ENCODE results near the gene CLIP1.
A peak's percentile ranks its signal among the peaks of the same experiment; 100 is the strongest.
"Not testable (repeated sequence)": the region's sequence is repeated elsewhere in the genome, so short reads cannot be mapped to it uniquely, and the experiment has no call there.

CLIP1 gene

GRCh38 chr12:122394626-122395194 is 27.8 kb downstream of the CLIP1 start:
- DNase-seq = no peak

DNA sequence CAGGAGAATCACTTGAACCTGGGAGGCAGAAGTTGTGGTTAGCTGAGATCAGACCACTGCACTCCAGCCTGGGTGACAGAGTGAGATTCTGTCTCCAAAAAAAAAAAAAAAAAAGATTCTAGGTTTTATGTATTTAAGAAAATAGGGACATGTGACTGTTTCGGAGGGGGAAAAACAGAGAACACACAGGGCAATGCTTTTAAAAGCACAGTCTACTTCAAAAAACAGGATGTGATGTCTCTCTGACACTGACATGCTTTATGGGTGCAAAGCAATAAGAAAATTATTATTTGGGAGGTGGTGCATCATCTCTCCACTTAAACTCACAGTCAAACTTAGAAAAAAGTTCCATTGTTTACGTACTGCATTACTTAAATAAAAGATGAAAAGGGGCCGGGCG is 28.7 kb downstream of the CLIP1 start:
- DNase-seq = no peak

DNA sequence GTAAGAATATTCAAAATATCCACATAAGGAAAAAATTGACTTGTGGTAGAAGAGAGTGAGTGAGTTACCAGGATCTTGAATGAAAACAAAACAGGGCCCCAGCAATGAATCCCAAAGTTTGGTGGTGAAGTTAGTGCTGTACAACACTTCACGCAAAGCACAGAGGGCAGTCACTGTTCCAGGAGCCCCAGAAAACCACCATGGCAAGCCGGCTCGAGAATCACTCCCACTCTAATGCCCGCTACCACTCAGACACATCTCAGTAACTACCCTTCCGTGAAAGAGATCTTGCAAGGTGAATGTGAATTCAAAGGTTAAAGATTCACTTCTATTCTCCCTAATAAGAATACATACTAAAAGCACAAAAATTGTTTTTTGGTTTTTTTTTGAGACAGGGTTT is 30.1 kb downstream of the CLIP1 start:
- no peak for DNase-seq

GRCh38 chr12:122389677-122390076 is 32.8 kb downstream of the CLIP1 start:
- no peak for DNase-seq

DNA sequence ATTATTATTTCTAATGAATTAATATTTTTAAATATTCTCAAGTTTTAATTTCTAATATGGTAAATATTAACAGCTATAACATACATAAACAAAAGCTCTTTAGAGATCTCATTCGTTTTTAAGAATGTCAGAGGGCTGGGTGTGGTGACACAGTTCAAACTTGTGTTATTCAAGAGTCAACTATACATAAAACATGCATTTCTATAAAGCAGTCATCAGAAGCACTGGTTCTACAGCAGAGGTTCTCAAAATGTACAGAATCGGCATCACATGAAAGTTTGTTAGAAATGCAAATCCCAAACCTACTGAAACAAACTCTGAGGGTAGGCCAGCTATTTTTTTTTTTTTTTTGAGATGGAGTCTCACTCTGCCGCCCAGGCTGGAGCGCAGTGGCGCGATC is 34.6 kb downstream of the CLIP1 start:
- DNase-seq = no peak

- DNase-seq = no peak
Observed at GRCh38 chr12:122385171-122386016, 37.1 kb downstream of the CLIP1 start.

- no peak for DNase-seq
Observed at GRCh38 chr12:122382919-122383350, 39.5 kb downstream of the CLIP1 start.

- no peak for DNase-seq
Observed at GRCh38 chr12:122381021-122381420, 41.4 kb downstream of the CLIP1 start.

DNA sequence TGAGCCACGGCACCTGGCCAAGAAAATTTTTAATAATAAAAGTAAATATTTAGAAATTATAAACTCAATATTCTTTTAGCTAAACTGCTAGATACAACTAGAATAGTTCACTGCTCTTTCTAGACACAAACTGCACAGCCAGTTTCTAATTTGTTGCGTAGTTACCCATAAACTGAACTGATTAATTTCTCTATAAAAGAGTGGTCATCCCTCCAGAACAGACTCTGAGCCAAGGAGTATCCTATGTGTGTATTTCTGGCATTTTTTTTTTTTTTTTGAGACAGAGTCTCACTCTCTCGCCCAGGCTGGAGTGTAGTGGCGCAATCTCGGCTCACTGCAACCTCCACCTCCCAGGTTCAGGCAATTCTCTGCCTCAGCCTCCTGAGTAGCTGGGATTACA is 45.7 kb downstream of the CLIP1 start:
- not testable (repeated sequence) for DNase-seq

- DNase-seq = no peak
Observed at GRCh38 chr12:122374707-122375106, 47.8 kb downstream of the CLIP1 start.

DNA sequence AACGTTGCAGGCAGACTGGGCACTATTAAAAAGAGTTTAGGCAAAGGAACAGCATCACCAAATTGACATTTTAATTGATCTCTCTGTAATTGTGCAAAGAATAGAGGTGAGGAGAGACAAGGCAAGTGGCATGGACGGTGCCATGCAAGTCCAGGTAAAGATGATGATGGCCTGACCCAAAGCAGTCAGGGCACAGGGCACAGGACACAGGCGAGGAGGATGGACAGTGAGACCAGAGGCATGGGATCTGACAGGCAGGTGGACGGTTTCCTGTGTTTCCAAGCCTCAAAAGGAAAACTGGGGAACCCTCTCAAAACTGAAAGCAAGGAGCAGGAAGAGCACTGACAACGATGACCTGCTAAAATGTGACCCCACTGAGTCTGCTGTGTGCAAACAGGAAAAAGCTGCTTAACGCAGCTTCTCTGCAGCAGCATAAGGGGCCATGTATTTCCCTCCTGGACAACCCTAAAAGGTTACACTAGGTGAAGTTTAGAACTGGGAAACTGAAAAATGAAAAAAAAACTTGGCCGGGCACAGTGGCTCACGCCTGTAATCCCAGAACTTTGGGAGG is 50.9 kb downstream of the CLIP1 start:
- DNase-seq = no peak

- DNase-seq = no peak
Observed at GRCh38 chr12:122368361-122369073, 54.0 kb downstream of the CLIP1 start.

DNA sequence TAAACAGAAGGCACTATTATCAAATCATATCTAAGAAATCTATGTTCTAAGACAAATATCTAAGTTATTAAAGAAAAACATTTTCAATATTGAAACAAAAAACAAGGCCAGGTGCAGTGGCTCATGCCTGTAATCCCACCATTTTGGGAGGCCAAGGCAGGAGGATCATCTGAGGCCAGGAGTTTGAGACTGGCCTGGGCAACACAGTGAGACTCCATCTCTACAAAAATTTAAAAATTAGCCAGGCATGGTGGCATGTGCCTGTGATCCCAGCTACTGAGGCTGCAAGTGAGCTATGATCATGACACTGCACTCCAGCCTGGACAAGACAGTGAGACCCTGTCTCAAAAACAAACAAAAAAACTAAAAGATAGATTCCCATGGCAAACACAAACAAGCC is 54.8 kb downstream of the CLIP1 start:
- not testable (repeated sequence) for DNase-seq

- DNase-seq = peak in 1 of 2 experiments; percentile 33
Observed at GRCh38 chr12:122366685-122367475, 55.6 kb downstream of the CLIP1 start.

DNA sequence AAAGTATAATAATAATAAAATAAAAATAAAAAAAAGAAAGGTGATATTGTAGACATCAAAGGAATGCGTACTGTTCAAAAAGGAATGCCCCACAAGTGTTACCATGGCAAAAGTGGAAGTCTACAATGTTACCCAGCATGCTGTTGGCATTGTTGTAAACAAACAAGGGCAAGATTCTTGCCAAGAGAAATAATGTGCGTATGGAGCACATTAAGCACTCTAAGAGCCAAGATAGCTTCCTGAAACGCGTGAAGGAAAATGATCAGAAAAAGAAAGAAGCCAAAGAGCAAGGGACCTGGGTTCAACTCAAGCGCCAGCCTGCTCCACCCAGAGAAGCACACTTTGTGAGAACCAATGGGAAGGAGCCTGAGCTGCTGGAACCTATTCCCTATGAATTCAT is 57.2 kb downstream of the CLIP1 start:
- not testable (repeated sequence) for DNase-seq

DNA sequence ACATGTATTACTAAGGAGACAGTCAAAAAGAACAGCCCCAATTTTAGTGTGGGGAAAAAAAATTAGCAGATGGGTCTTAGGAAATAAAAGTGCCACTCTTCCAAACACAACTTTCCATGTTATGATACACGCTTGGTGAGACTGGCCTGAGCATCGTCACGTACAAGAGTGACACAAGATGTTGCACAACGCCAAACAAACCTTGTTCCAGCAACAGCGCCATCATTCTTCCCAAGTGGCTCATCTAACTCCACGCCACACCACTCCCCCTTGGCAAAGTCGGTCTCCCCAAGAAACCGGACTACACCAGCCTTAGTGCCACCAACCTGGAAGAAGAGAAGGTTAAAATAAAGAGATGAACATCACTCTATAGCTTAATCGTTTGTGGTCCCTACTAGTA is 58.7 kb downstream of the CLIP1 start:
- no peak for DNase-seq

GRCh38 chr12:122362755-122363154 is 59.7 kb downstream of the CLIP1 start:
- DNase-seq = no peak

GRCh38 chr12:122358403-122358802 is 64.1 kb downstream of the CLIP1 start:
- DNase-seq = not testable (repeated sequence)

- not testable (repeated sequence) for DNase-seq
Observed at GRCh38 chr12:122357536-122357935, 64.9 kb downstream of the CLIP1 start.

DNA sequence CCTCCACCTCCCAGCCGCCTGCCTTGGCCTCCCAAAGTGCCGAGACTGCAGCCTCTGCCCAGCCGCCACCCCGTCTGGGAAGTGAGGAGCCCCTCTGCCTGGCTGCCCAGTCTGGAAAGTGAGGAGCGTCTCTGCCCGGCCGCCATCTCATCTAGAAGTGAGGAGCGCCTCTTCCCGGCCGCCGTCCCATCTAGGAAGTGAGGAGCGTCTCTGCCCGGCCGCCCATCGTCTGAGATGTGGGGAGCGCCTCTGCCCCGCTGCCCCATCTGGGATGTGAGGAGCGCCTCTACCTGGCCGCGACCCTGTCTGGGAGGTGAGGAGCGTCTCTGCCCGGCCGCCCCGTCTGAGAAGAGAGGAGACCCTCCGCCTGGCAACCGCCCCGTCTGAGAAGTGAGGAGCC is 65.5 kb downstream of the CLIP1 start:
- not testable (repeated sequence) for DNase-seq

DNA sequence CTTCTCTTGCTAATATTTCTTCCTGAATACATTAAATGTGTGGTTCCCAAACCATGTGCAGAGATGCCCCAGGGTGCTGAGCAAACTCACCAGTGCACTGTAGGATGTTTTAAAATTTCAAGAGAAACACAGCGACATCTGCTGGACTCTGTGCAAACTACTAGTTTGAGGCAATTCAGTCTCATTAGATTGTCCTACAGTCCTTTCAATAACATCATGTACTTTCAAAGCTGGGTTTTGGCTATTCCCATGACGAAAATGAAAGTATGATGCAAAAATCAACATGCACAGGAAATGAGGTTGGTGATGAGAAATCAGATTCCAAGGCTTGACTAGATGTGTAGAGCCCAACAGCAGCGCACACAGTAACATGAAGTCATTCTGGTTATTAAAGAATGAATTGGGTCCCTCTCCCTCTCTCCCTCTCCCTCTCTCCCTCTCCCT is 66.3 kb downstream of the CLIP1 start:
- DNase-seq = peak; percentile 58 to 62

DNA sequence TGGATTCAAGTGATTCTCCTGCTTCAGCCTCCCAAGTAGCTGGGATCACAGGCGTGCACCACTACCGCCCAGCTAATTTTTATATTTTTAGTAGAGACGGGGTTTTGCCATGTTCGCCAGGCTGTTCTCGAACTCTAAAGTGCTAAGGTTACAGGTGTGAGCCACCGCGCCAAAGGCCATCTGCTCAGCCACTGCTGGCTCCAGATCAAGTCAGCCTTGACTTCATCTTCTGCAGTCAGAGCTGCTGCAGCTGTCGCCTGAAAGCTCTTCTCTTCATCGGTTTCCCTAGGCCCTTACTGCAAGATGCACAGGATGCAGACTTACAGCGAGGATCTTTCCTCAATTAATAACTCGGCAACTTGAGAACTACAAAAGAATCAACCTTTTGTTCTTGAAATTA is 66.8 kb downstream of the CLIP1 start:
- no peak for DNase-seq
